Psoas muscle (tissue), 8 donors: ENCODE measurements around the gene ITGAD. TPM values are rescaled to one million over a fixed set of nuclear protein-coding genes. Genes with fewer than 3 reads are reported as not detected.

Experiments used
- ATAC-seq, 4 donors: fragments of 200-7000 bp; cut with Tn5 transposase; one replicate each; pipeline ENCODE4 v1.9.1; 2020; ENCODE audit warnings: moderate library complexity in 3 of 4, mild to moderate bottlenecking in 2 of 4
- DNase-seq, 2 donors: peaks; one replicate each; pipeline ENCODE4 v3.0.0-alpha.2; 2020
- H3K27ac ChIP-seq: fragments of 200-600 bp; one replicate; pipeline ENCODE4 v1.8.0; 2022
- H3K27me3 ChIP-seq, 3 donors: fragments of 200-600 bp in 1 of 3; one replicate each; pipeline versions ENCODE4 v1.6.1 to v1.8.0; 2013 to 2022; ENCODE audit warnings: low read length in 2 of 3, mild to moderate bottlenecking in 2 of 3, moderate library complexity in 1 of 3; ENCODE audit not compliant: insufficient read depth in 3 of 3
- H3K36me3 ChIP-seq, 2 donors: fragments of 200-600 bp in 1 of 2; one replicate each; pipeline versions ENCODE4 v1.6.1 to v1.8.0; 2013 to 2022; ENCODE audit warnings: low read depth in 1 of 2, mild to moderate bottlenecking in 1 of 2, moderate library complexity in 1 of 2; ENCODE audit not compliant: insufficient read depth in 1 of 2
- H3K4me1 ChIP-seq: fragments of 200-600 bp; one replicate; pipeline ENCODE4 v1.8.0; 2022
- H3K4me3 ChIP-seq: fragments of 200-600 bp; one replicate; pipeline ENCODE4 v1.8.0; 2022; ENCODE audit warnings: mild to moderate bottlenecking
- H3K9me3 ChIP-seq: fragments of 200-600 bp; one replicate; pipeline ENCODE4 v1.8.0; 2022
- CTCF ChIP-seq: fragments of 200-600 bp; IDR thresholded peaks from one replicate; pipeline ENCODE4 v1.8.0; 2022; ENCODE audit warnings: antibody characterized with exemption
- WGBS, 3 donors: extraction: QIAGEN DNeasy Blood & Tissue Kit; methylation state at CpG; one replicate each; pipeline versions ENCODE4 v1.1.6 to v1.1.7; 2013; 5-methylcytosine and 5-hydroxymethylcytosine counted together
- intact Hi-C, 2 donors: fragments of 100-400 bp; cut with DNase I; formaldehyde crosslinking; loops; one replicate each; pipeline versions ENCODE4 v1.11.0 to v1.14.2; 2022
- polyA plus RNA-seq, 3 donors: library from polyadenylated mRNA; stranded (reverse); fragments of 200-250 nt; gene quantifications; one replicate each; pipeline ENCODE4 v1.2.3, GENCODE V29; 2013
- total RNA-seq, 4 donors: library from RNA; stranded (reverse); fragmentation: NEBNext Ultra II Directional in 2 of 4; extraction: Animal tissue kit (Norgen Biotek cat#: 25700) in 2 of 4; gene quantifications; one replicate each; pipeline versions ENCODE4 v1.2.1 to v1.2.4, GENCODE V29; 2021 to 2023
- donor health status: healthy with polysubstance abuse.
- donor health status: DM: no; HTN: no; CAD: no; lungs with moderate emphysema.
- donor health status: Bipolar disorder and iron deficiency.
- donor health status: healthy.
- donor health status: DM: yes; HTN: yes; CAD: no.
- donor health status: DM: no; HTN: no; CAD: no.
- donor health status: DM: no; HTN: no; CAD: no.
- donor health status: DM: yes; HTN: yes; CAD: no.

ITGAD gene
- total and polyA plus RNA-seq, 7 donors: 0.01 to 0.42 (median 0.06) TPM; not detected in 3

- Histone ChIP-seq H3K4me1 (peaks cover 6% of the 10 kb centered on the region), H3K36me3 (no peaks in the 10 kb centered on the region), H3K27me3 (peaks cover 0 to 4% (median 0%) of the 10 kb centered on the region in 3 donors), H3K4me3 (no peak within 1 kb of the TSS), H3K27ac (no peak within 1 kb of the TSS), H3K9me3 (no peaks in the 10 kb centered on the region)
- DNase-seq (peak; percentile 53 to 74), ATAC-seq (peak in 1 of 4 donors; percentile 35)
- WGBS, 3 donors: 37 to 42% (median 41%) methylated on average over 10 of the region's 10 CpGs
- intact Hi-C loops: no loop called here
- no peak for TF ChIP-seq CTCF
These were observed 38.5 kb upstream of the ITGAD start, which contains the start of gene ITGAX for GRCh38 chr16:31354394-31355291. Gene ITGAX (plus strand): TSS chr16:31355176. CDS start chr16:31355255, 79 bp downstream.

- H3K4me1 ChIP-seq: peaks cover 6% of the 10 kb centered on the region
- H3K27ac ChIP-seq: no peak overlapping the region
- 75 to 86% (median 78%) methylated on average over 14 of the region's 14 CpGs for WGBS, 3 donors
- DNase-seq (peak in 1 of 2 donors; percentile 34), ATAC-seq (no peak)
- no peak for TF ChIP-seq CTCF
- intact Hi-C loops: no loop called here
- no peaks in the 10 kb centered on the region for H3K36me3 ChIP-seq
- H3K9me3 ChIP-seq: no peaks in the 10 kb centered on the region
- peaks cover 0 to 1% (median 0%) of the 10 kb centered on the region in 3 donors for H3K27me3 ChIP-seq
- H3K4me3 ChIP-seq: no peak overlapping the region
These were observed 37.6 kb upstream of the ITGAD start for GRCh38 chr16:31355431-31356100.

GRCh38 chr16:31356566-31357323 is 36.4 kb upstream of the ITGAD start:
- H3K27me3 ChIP-seq: no peaks in the 10 kb centered on the region
- H3K4me1 ChIP-seq: peaks cover 6% of the 10 kb centered on the region
- WGBS, 3 donors: 58 to 68% (median 62%) methylated on average over 25 to 28 of the region's 28 CpGs
- no peak for TF ChIP-seq CTCF
- no peak overlapping the region for H3K27ac ChIP-seq
- H3K36me3 ChIP-seq: no peaks in the 10 kb centered on the region
- DNase-seq (peak in 1 of 2 donors; percentile 45), ATAC-seq (peak in 3 of 4 donors; percentile 7 to 35 (median 11))
- H3K9me3 ChIP-seq: no peaks in the 10 kb centered on the region
- intact Hi-C loops: no loop called here
- H3K4me3 ChIP-seq: peak overlapping the region; percentile 15

- no peaks in the 10 kb centered on the region for H3K36me3 ChIP-seq
- DNase-seq (peak in 1 of 2 donors; percentile 68), ATAC-seq (peak; percentile 77 to 96 (median 93))
- intact Hi-C loops: no loop called here
- no peak for TF ChIP-seq CTCF
- peak overlapping the region; percentile 15 for H3K4me3 ChIP-seq
- H3K4me1 ChIP-seq: peaks cover 6% of the 10 kb centered on the region
- WGBS, 3 donors: 60 to 65% (median 63%) methylated on average over 18 of the region's 18 CpGs
- H3K9me3 ChIP-seq: no peaks in the 10 kb centered on the region
- H3K27me3 ChIP-seq: no peaks in the 10 kb centered on the region
- no peak overlapping the region for H3K27ac ChIP-seq
These were observed 35.6 kb upstream of the ITGAD start for GRCh38 chr16:31357324-31358109.
